ENCODE measurements around the gene KLK15.
"Not testable (repeated sequence)": the region's sequence is repeated elsewhere in the genome, so short reads cannot be mapped to it uniquely, and the experiment has no call there.

The KLK15 gene

GRCh38 chr19:50820086-50820485, 13.3 kb downstream of the KLK15 start:
- DNase-seq: no peak

- DNase-seq: no peak
Measured at GRCh38 chr19:50819636-50820035, 13.7 kb downstream of the KLK15 start.

GRCh38 chr19:50818859-50819472, 14.4 kb downstream of the KLK15 start:
- DNase-seq: no peak

DNA sequence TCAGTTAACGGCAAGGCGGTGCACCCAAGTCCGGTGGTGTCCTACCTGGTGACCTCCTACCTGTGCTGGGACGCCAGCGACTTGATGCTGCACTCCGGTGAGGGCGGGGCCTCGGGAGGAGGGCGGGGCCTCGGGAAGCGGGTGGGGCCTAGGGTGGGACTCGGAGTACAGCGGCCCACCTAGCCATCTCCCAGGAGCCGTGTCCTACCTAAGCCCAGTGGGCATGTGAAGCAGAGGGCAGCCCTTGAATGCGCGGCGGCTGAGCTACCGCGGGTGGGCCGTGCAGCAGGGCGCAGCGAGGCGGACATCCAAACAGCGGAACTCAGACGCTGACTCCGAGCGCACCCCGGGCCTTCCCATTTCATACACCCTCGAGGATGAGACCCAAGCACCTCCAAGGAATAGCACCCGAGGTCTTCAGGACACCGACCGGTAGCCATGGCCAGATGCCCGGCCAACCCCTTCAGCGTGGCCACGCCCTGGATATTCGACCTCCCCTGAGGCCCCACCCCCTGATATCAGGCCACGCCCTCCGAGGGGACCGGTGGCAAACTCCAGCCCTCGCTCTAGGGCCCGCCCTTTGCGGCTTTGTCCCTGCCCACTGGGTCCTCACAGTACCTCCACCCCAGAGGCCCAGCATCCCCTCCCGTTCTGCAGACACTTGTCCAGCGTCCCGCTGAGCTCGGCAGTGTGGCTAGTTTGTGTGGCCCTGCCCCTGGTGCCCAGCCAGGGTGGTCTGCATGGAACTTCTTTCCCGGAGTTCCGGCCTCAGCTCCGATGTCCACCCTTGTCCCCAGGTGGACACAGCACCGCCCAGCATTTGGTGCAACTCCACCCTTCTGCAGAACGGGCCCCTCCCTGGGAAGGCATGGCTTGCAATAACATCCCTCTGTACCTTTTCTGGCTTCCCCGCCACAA, 15.2 kb downstream of the KLK15 start:
- DNase-seq: no peak

DNA sequence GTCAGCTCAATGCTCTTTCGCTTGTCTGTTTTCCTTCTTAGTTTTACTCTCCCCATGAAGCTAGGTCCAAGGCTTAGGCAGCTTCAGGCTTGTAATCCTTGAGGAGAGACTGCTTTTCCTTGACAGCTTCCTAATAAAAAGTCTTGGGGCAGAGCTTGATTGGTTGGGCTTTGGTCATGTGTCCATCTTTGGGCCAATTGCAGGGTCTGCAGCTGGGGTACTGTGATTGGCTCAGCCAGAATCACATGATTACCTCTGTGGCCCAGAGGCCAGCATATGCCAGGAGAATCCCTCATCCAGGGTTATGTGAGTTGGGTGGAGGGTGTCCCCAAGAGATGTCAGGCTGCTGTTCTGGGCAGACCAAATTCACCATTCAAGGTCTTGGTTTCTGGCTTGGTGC, 17.9 kb downstream of the KLK15 start:
- DNase-seq: no peak

DNA sequence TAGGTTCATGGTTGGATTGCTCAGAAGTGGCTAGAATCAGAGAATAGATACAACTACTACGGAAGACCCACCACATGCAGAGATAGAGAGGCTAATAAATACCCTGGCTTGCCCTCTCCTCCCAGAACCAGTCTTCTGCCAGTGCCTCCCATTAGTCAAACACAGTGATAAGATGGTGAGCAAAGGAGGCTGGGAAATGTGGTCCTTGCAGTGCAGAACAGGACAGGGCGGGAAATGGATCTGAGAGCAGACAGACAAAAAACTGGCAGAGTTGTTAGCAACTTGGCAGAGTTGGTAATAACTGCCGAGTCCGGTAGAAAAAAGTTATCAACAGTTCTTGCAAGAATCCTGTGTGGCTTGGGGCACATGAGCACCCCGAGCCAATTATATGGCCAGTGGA, 18.5 kb downstream of the KLK15 start:
- no peak for DNase-seq

DNA sequence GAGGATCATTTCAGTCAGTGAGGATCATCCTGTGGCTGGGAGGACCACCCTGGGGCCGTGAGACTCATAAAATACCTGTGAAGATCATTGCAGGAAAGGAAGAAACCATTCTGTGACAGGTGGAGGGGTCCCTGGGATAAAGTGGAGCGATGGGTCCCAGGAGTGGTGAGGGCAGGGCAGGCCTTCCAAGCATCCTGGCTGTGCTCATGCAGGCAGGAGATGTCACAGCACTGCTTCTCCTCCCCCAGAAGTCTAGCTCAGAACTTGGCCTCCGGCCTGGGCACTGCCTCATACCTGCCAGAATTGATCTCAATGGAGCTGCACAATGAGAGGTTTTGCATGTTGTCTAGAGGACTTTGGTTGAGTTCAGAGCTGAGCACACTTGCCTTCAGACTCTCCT, 20.9 kb downstream of the KLK15 start:
- DNase-seq: no peak

- DNase-seq: not testable (repeated sequence)
Measured at GRCh38 chr19:50811622-50812238, 21.6 kb downstream of the KLK15 start.

GRCh38 chr19:50808856-50809255, 24.5 kb downstream of the KLK15 start:
- DNase-seq: no peak

- peak; percentile 92 for DNase-seq
Measured at GRCh38 chr19:50804420-50805272, 28.7 kb downstream of the KLK15 start.

GRCh38 chr19:50803633-50804419, 29.5 kb downstream of the KLK15 start:
- peak; percentile 8 for DNase-seq

- no peak for DNase-seq
Measured at GRCh38 chr19:50801107-50801506, 32.3 kb downstream of the KLK15 start.

DNA sequence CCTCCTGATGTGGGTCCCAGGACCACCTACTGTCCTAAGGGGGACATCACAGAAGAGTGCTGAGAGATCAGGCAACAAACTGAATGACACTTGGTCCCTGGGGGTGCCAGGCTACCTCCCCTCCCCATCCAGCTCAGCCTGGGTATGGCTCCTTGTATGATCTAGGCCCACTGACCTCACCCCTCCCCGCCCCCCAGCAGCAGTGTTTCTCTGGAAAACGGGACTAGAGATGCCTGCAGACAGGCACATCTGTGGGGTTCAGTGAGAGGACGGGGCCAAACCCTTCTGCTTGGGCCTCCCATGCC, 33.9 kb downstream of the KLK15 start:
- DNase-seq: no peak

DNA sequence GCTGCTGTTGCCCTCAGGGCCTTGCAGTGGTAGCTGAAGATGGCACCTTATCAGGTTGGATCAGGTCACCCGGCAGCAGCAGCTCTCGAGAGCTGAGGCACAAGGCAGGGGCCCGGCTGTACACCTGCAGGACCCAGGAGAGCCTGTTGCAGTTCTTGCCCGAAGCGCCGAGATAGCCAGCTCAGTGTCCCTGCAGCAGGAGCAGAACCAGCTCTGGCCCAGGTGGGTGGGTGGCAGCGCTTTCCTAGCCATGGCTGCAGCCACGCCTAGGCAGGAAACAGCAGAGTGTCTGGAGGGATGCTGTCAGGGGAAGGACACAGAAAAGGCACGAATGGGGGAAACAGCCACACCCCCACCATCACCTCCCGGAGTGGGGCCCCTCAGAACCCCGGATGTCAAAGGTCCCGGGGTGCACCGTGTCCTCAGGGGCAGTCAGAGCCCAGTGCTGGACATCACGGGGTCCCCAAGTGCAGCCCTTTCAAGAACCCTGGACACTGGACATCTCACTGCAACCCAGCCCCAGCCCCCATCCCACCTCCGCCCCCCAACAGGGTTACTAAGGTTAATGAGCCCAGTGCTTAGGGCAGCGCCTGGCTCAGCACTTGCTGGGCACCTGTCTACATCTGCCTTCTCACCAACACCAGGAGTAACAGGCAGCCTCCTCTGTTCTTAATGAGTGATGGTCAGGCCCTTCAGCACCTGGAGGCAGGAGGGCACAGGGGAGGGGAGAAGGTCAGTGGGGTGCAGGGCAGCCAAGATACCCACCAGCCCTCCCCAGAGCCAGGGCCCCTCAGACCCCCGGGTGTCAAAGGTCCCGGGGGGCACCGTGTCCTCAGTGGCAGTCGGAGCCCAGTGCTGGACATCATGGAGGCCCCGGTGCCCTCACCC, 34.5 kb downstream of the KLK15 start:
- DNase-seq: no peak

- no peak for DNase-seq
Measured at GRCh38 chr19:50797781-50798658, 35.4 kb downstream of the KLK15 start.

DNA sequence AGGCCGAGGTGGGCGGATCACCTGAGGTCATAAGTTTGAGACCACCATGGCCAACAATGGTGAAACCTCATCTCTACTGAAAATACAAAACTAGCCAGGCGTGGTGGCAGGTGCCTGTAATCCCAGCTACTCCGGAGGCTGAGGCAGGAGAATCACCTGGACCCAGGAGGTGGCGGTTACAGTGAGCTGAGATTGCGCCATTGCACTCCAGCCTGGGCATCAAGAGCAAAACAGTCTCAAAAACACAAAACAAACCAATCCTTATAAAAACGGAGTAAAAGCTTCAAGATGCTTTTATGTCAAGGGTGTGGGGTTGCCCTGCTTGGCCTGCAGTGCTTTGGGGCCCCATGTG, 36.0 kb downstream of the KLK15 start:
- no peak for DNase-seq

- no peak for DNase-seq
Measured at GRCh38 chr19:50796634-50797428, 36.5 kb downstream of the KLK15 start.

DNA sequence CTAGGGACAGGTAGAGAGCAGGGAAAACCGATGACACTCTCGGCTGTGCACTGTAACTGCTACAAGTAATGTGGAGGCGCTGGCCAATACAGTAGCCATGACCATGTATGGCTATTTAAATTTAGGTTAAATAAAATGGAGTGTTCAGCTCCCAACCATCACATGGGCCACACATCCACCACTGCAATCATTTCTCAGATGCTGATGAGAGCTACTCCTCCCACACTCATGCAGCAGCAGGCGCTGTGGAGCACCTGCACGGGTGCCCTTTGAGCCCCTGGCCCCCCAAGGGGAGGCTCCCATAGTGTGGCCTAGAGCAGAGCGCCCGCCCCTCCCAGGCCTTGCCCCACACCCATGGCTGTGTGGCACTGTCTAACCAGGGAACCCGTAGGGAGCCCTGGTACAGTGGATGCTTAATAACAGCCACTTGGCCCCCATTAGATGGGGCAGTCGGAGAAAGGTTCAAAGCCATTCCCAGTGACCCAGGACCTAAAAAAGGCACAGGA, 37.2 kb downstream of the KLK15 start:
- no peak for DNase-seq

- no peak for DNase-seq
Measured at GRCh38 chr19:50795664-50796073, 37.7 kb downstream of the KLK15 start.
